HCT116 (cell line): ENCODE measurements around the gene G6PC3. TPM values are rescaled to one million over a fixed set of nuclear protein-coding genes. Genes with fewer than 3 reads are reported as not detected.
A peak's percentile ranks its signal among the peaks of the same experiment; 100 is the strongest.

Experiments
- ATAC-seq: fragments of 200-7000 bp; cut with Tn5 transposase; 2 replicates; pipeline ENCODE4 v1.9.1; 2020; ENCODE audit warnings: mild to moderate bottlenecking, moderate library complexity
- BruUV-seq: library from RNA; stranded (reverse); fragments of 400-500 nt; replicated peaks from 2 replicates; lab custom pipeline; 2021; lab: Mats Ljungman, UMichigan
- CTCF ChIA-PET: fragments of 300-600 bp; sonication (Branson Sonifier 250); formaldehyde crosslinking; loops from one replicate; lab custom pipeline; 2021; ENCODE audit warnings: antibody characterized with exemption; lab: Charles Lee
- POLR2A ChIA-PET: fragments of 300-600, 350-600 bp; sonication (Branson Sonifier 250); formaldehyde crosslinking; loops from one replicate; lab custom pipeline; 2021; ENCODE audit warnings: antibody characterized with exemption; lab: Charles Lee
- RAD21 ChIA-PET, 2 experiments: fragments of 300-600 bp; sonication (Branson Sonifier 250); formaldehyde crosslinking; loops; one replicate each; lab custom pipeline; 2023; ENCODE audit warnings: low total read pairs in 2 of 2; ENCODE audit not compliant: uncharacterized antibody in 2 of 2, unreplicated experiment in 2 of 2, low non-redundant PET in 1 of 2; lab: Charles Lee
- DNase-seq: peaks from one replicate; pipeline ENCODE4 v3.0.0-alpha.2; 2010; ENCODE audit warnings: low read depth, low spot score
- H2AFZ ChIP-seq: fragments of 200-600 bp; shearing (Covaris generic), sonication (generic); 2 replicates; pipeline ENCODE4 v1.6.1; 2017; ENCODE audit warnings: low read depth, mixed run types, mixed read lengths, antibody characterized with exemption, low read length; ENCODE audit not compliant: poor library complexity, severe bottlenecking
- H3K27ac ChIP-seq: 2 replicates; pipeline ENCODE4 v1.5.1; 2012; ENCODE audit warnings: low read depth, low read length
- H3K27me3 ChIP-seq: fragments of 200-600 bp; sonication (generic); 2 replicates; pipeline ENCODE4 v1.6.1; 2016; ENCODE audit warnings: mixed run types, low read length, mixed read lengths; ENCODE audit not compliant: insufficient read depth
- H3K36me3 ChIP-seq, 2 experiments: fragments of 200-500 bp in 1 of 2; fragments of 200-600 bp in 1 of 2; sonication (Bioruptor generic) in 1 of 2; sonication (generic) in 1 of 2; 2 replicates each; pipeline versions ENCODE4 v1.5.1 to v1.6.1; 2014 to 2016; ENCODE audit warnings: low read length in 2 of 2, inconsistent platforms in 1 of 2, mixed read lengths in 1 of 2, mixed run types in 1 of 2; ENCODE audit not compliant: insufficient read depth in 2 of 2, control insufficient read depth in 1 of 2
- H3K4me1 ChIP-seq, 2 experiments: fragments of 200-600 bp in 1 of 2; sonication (generic) in 1 of 2; 2 replicates each; pipeline versions ENCODE4 v1.5.1 to v1.6.1; 2012 to 2017; ENCODE audit warnings: low read length in 2 of 2, inconsistent platforms in 1 of 2, mild to moderate bottlenecking in 1 of 2, mixed read lengths in 1 of 2, mixed run types in 1 of 2, moderate library complexity in 1 of 2; ENCODE audit not compliant: insufficient read depth in 2 of 2, control insufficient read depth in 1 of 2
- H3K4me2 ChIP-seq: fragments of 200-600 bp; sonication (generic); 2 replicates; pipeline ENCODE4 v1.6.1; 2017; ENCODE audit warnings: mixed run types, low read length, mixed read lengths
- H3K4me3 ChIP-seq, 2 experiments: fragments of 200-600 bp in 1 of 2; sonication (generic) in 1 of 2; replicated peaks in 1 of 2; 2 replicates each; pipeline ENCODE4 v1.5.1; 2011 to 2016; ENCODE audit warnings: low read length in 2 of 2, control low read depth in 1 of 2, low read depth in 1 of 2, mild to moderate bottlenecking in 1 of 2, mixed read lengths in 1 of 2, mixed run types in 1 of 2
- H3K79me2 ChIP-seq: fragments of 200-600 bp; sonication (generic); 2 replicates; pipeline ENCODE4 v1.6.1; 2017; ENCODE audit warnings: mild to moderate bottlenecking, mixed run types, low read length, moderate library complexity, mixed read lengths; ENCODE audit not compliant: insufficient read depth
- H3K9ac ChIP-seq: fragments of 200-600 bp; sonication (generic); 2 replicates; pipeline ENCODE4 v1.6.1; 2016; ENCODE audit warnings: low read length, mixed read lengths
- H3K9me2 ChIP-seq: fragments of 200-600 bp; sonication (generic), shearing (Covaris generic); 2 replicates; pipeline ENCODE4 v1.6.1; 2017; ENCODE audit warnings: mixed run types, mild to moderate bottlenecking, moderate library complexity; ENCODE audit not compliant: insufficient read depth
- H3K9me3 ChIP-seq, 2 experiments: fragments of 200-500 bp in 1 of 2; fragments of 200-600 bp in 1 of 2; sonication (Bioruptor generic) in 1 of 2; sonication (generic) in 1 of 2; 2 replicates each; pipeline ENCODE4 v1.6.1; 2014 to 2017; ENCODE audit warnings: low read length in 2 of 2, mixed read lengths in 2 of 2, inconsistent platforms in 1 of 2, low read depth in 1 of 2, mild to moderate bottlenecking in 1 of 2, mixed run types in 1 of 2, moderate library complexity in 1 of 2; ENCODE audit not compliant: control insufficient read depth in 1 of 2, insufficient read depth in 1 of 2
- H4K20me1 ChIP-seq: fragments of 200-600 bp; sonication (generic), shearing (Covaris generic); 2 replicates; pipeline ENCODE4 v1.6.1; 2017; ENCODE audit warnings: mixed run types, mild to moderate bottlenecking, moderate library complexity; ENCODE audit not compliant: insufficient read depth
- FOSL1 ChIP-seq: IDR thresholded peaks from 2 replicates; pipeline ENCODE4 v1.6.1; 2012; ENCODE audit warnings: low read depth
- MAX ChIP-seq: IDR thresholded peaks from 2 replicates; pipeline ENCODE4 v1.6.1; 2012
- POLR2A ChIP-seq: IDR thresholded peaks from 2 replicates; pipeline ENCODE4 v1.7.0; 2011; ENCODE audit warnings: borderline replicate concordance; ENCODE audit not compliant: insufficient read depth, insufficient read length; ENCODE audit errors: extremely low read depth
- POLR2AphosphoS5 ChIP-seq: IDR thresholded peaks from 2 replicates; pipeline ENCODE4 v1.6.1; 2011; ENCODE audit warnings: mild to moderate bottlenecking, low read depth, low read length, moderate library complexity
- SP1 ChIP-seq: IDR thresholded peaks from 2 replicates; pipeline ENCODE4 v1.6.1; 2012; ENCODE audit warnings: low read depth
- ZBTB33 ChIP-seq: IDR thresholded peaks from 2 replicates; pipeline ENCODE4 v1.6.1; 2011; ENCODE audit warnings: mild to moderate bottlenecking, low read length, moderate library complexity; ENCODE audit not compliant: insufficient replicate concordance; ENCODE audit errors: extremely low read depth
- ZFX ChIP-seq: fragments of 450-650 bp; IDR thresholded peaks from 2 replicates; pipeline ENCODE4 v1.6.1; 2017
- intact Hi-C: fragments of 100-400 bp; cut with micrococcal nuclease; formaldehyde crosslinking; loops from 2 replicates; pipeline ENCODE4 v1.10.0; 2022
- total RNA-seq: library from RNA; stranded (reverse); gene quantifications from one replicate; pipeline ENCODE4 v1.2.1, GENCODE V29; 2021; ENCODE audit not compliant: unreplicated experiment

Gene G6PC3
- total RNA-seq, 1 experiment from 2014 or later, result 50.6 TPM

- TF ChIP-seq POLR2A, result no peak
- TF ChIP-seq, all 23 proteins: peak for 0
Observed at GRCh38 chr17:44063704-44064639, 6.6 kb upstream of the G6PC3 start (continued).

DNA sequence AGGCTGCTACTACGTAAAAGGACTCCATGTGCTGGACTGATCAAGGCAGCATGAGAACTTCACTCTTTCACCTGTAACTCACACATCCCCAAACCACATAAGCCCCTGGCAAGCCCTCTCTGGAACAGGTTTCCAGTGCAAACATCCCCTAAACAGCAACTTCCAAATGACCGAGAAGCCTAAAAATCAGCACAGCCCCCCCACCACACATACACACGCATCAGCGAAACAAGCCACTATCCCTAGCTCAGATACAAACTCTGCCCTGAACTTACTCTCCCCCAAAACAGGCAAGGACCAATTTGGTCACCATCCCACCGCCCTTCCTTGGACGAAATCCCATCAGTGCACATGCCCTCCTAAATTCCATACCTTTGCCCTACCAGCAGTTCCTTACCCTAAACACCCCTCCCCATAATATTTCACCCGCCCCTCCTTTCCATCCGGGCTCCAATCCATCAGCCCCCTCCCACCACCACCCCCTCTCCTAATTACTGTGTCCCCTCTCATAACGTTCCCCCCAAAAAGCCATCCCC, 4.8 kb upstream of the G6PC3 start:
- peak overlapping the region; percentile 93 for H3K27ac ChIP-seq
- POLR2A ChIA-PET, result interaction anchor here (0.6 to 1.6 kb wide), 4 partner anchors 45 to 220 kb away, joined by 3 read pairs; partner anchors contain the start of gene HDAC5
- intact Hi-C loops, result no loop called here
- TSS peak; percentile 42 for BruUV-seq
- no peaks in the 10 kb centered on the region for H3K9me3 ChIP-seq
- no peak for DNase-seq
- CTCF ChIA-PET, result no interaction called here
- no peaks in the 10 kb centered on the region for H3K9me2 ChIP-seq
- peaks cover 59% of the 10 kb centered on the region for H3K79me2 ChIP-seq
- peak overlapping the region; percentile 99 for H3K9ac ChIP-seq
- H3K4me1 ChIP-seq, result peaks cover 14 to 35% of the 10 kb centered on the region in 2 experiments
- no peak overlapping the region for H2AFZ ChIP-seq
- RAD21 ChIA-PET, result no interaction called here
- ATAC-seq, result no peak
- peak overlapping the region; percentile 98 to 99 for H3K4me3 ChIP-seq
- H3K36me3 ChIP-seq, result peaks cover 26 to 32% of the 10 kb centered on the region in 2 experiments
- peak overlapping the region; percentile 99 for H3K4me2 ChIP-seq
- H3K27me3 ChIP-seq, result no peaks in the 10 kb centered on the region
- H4K20me1 ChIP-seq, result peaks cover under 1% of the 10 kb centered on the region; the same call in 1 of the 2 replicates
- TF ChIP-seq SP1 (no peak), FOSL1 (no peak), POLR2A (no peak), MAX (no peak), ZFX (no peak), POLR2AphosphoS5 (no peak), ZBTB33 (no peak)
